Ectodermal cell (in vitro differentiated cells): Measurements from ENCODE around the gene SSTR1.

Experiments used
- H3K27ac ChIP-seq: 2 replicates; pipeline ENCODE4 v1.7.0; 2013; ENCODE audit warnings: mild to moderate bottlenecking, low read depth, low read length; ENCODE audit not compliant: insufficient read depth, poor library complexity, severe bottlenecking
- H3K27me3 ChIP-seq: 2 replicates; pipeline ENCODE4 v1.7.0; 2013; ENCODE audit warnings: mild to moderate bottlenecking, low read length; ENCODE audit not compliant: insufficient read depth, control insufficient read depth, poor library complexity, severe bottlenecking
- H3K36me3 ChIP-seq: one replicate; pipeline ENCODE4 v1.7.0; 2013; ENCODE audit warnings: low read length; ENCODE audit not compliant: control insufficient read depth, insufficient read depth
- H3K4me1 ChIP-seq: one replicate; pipeline ENCODE4 v1.7.0; 2013; ENCODE audit warnings: low read length; ENCODE audit not compliant: control insufficient read depth, insufficient read depth
- H3K4me3 ChIP-seq: 2 replicates; pipeline ENCODE4 v1.7.0; 2013; ENCODE audit warnings: low read depth, low read length, control low read depth; ENCODE audit not compliant: insufficient read depth
- H3K9me3 ChIP-seq: 2 replicates; pipeline ENCODE4 v1.7.0; 2013; ENCODE audit warnings: mild to moderate bottlenecking, low read length, moderate library complexity; ENCODE audit not compliant: control insufficient read depth
- WGBS, 2 experiments: methylation state at CpG; one replicate each; pipeline ENCODE4 v1.1.7; 2013; ENCODE audit warnings: missing lambda C conversion rate in 2 of 2; 5-methylcytosine and 5-hydroxymethylcytosine counted together

The SSTR1 gene

DNA sequence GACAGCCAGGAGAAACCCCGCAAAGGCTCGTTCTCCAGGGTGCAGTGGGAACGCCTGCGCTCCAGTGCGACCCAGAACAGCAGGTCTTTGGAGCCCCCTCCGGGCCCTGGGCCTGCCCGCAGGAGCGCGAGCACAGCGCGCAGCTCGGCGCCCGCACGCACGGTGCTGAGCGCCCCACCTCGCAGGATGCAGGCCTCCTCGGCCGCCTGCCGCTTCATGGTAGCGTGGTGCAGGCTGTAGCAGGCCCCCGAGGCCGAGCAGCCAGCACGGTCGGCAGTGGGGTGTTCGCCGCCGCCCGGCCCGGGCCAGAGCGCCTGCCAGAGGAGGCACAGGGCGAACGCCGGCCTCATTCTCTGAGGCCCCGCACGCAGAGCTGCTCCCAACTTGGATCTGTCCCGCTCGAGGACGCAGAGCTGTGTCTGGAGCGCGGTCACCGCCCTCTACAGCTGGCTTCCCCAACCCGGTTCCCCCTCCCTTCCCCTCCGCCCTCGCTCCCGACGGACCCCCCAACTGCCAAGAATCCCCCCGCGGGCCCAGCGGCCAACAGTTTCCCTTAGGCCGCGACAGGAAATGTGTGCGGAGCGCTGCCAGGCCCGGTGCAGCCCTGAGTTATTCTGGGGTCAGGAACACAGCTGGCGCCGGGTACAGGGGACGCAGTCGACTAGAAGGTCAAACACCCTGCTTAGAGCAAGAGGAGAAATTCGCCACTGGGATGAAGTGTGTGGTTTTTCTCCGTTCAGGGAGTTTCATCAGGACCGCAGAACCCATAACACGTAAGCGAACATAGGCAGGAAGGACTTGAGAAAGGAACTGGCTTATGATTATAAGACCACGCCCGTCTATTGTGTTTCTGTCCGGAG is 48.2 kb downstream of the SSTR1 start, which contains the start of gene CLEC14A:
CLEC14A (minus strand) TSS at position 421 of the 860 bp plus-strand sequence; CDS start at position 350, 71 bp downstream.
- Histone ChIP-seq H3K27me3 (peaks cover 47% of the 10 kb centered on the region), H3K27ac (no peak within 1 kb of the TSS)
- 14 to 17% methylated on average over 68 of the region's 68 CpGs for WGBS, 2 experiments

DNA sequence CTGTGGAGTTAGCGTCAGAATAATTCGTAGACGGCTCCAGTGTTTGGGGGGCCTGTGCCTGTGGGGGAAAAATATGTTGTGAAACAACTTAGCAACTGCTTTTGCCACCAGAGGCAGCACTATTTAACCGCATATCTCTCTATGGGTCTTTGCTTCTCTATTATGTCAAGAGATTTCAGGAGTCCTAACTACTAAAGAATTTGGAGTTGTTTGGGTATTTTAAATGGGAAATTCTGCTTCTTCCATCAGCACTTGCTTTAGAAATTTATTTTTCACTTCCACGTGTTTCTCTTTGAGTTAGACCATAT is 48.8 kb downstream of the SSTR1 start:
- Histone ChIP-seq H3K4me3 (no peak overlapping the region), H3K27ac (no peak overlapping the region), H3K27me3 (peaks cover 47% of the 10 kb centered on the region), H3K36me3 (no peaks in the 10 kb centered on the region), H3K9me3 (no peaks in the 10 kb centered on the region), H3K4me1 (no peaks in the 10 kb centered on the region)
- WGBS, 2 experiments: 57 to 67% methylated on average over 4 to 5 of the region's 5 CpGs

More for the DNA sequence above, 48.2 kb downstream of the SSTR1 start, which contains the start of gene CLEC14A:
- Histone ChIP-seq H3K9me3 (no peaks in the 10 kb centered on the region), H3K4me1 (no peaks in the 10 kb centered on the region), H3K36me3 (no peaks in the 10 kb centered on the region), H3K4me3 (peak within 1 kb of the TSS; percentile 41)

DNA sequence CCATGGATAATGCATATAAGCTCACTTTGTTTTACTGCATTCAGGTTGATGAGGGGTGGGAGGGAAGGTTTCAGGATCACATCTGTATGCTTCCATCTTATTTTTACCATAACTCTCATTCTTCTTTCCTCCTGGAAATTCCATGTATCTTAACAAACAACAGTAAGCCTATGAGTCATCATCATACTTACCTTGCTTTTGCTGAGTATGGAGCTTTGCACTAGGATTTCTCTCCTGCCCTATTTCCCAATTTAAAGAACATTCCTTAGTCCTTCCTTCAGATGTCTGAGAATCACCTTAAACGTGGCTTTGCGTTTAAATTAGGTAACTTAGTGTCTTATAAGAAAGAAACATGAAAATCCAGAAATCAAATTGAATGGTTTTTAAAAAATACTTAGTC is 49.8 kb downstream of the SSTR1 start:
- Histone ChIP-seq H3K4me3 (no peak overlapping the region), H3K27ac (no peak overlapping the region), H3K27me3 (peaks cover 47% of the 10 kb centered on the region), H3K4me1 (no peaks in the 10 kb centered on the region), H3K9me3 (no peaks in the 10 kb centered on the region), H3K36me3 (no peaks in the 10 kb centered on the region)
- WGBS, 2 experiments: 87% methylated on average over 2 of the region's 2 CpGs; no CpG with 5 or more reads in 1 of the 2 experiments

DNA sequence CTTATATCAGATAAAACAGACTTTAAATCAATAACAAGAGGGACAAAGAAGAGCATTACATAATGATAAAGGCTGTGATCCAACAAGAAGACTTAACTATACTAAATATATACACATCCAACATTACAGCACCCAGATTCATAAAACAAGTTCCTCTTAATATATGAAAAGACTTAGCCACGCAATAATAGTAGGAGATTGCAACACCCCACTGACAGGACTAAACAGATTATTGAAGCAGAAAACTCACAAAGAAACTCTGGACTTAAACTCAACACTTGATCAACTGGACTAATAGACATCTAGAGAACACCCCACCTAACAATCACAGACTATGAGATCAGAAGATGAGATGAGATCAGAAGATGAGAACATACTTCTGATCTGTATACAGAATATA is 53.9 kb downstream of the SSTR1 start:
- H3K4me1 ChIP-seq: no peaks in the 10 kb centered on the region
- no peak overlapping the region for H3K27ac ChIP-seq
- no peaks in the 10 kb centered on the region for H3K36me3 ChIP-seq
- 77 to 89% methylated on average over 1 of the region's 1 CpG for WGBS, 2 experiments
- no peak overlapping the region for H3K4me3 ChIP-seq
- H3K9me3 ChIP-seq: no peaks in the 10 kb centered on the region
- peaks cover 10% of the 10 kb centered on the region for H3K27me3 ChIP-seq
